ENCODE results near the gene TMEM121B.
"Not testable (repeated sequence)": the region's sequence is repeated elsewhere in the genome, so short reads cannot be mapped to it uniquely, and the experiment has no call there.

TMEM121B gene

GRCh38 chr22:17121233-17122195 lies at the start of gene TMEM121B:
Gene TMEM121B (minus strand): TSS chr22:17121360. CDS start chr22:17121127, 233 bp downstream.
- DNase-seq: peak; percentile 4

DNA sequence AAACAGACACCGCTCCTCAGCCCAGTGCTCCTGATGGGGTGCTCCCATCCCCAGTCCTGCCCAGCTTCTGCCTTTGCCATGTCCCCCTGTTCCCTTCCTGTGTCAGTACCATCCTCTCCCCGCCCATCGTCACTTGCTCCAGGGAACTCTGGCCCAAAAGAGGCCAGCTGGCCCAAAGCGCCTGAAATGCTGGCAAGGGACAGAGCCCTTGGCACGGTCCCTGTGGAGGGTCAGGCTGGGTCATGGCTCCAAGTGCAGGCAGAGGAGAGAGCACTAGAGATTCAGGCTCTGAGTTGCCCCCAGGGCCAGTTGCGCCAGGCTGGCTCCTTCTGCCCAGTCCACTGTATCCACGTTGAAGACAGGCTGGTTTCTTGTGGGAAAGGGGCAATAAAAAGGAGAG lies 46.3 kb upstream of the TMEM121B start:
- DNase-seq: no peak

GRCh38 chr22:17164392-17165024 lies 43.3 kb upstream of the TMEM121B start:
- DNase-seq: no peak

DNA sequence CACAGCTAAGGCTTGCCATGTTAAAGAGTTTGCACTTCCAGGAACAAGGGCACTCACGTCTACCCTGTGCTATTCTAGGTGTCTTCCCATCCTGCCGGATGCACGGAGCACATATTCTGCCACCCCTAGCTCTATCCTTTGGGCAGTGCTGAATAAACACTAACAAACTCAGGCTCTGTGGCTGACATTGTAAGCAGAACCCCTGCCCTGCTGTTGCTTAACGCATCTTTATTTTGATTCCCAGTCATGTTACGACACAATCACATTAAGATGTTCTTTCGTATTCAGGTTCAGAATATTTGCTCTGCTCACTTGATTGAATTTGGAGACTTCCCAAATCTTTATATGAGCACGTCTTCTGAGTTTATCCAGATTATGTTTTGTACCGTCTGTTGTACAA lies 41.6 kb upstream of the TMEM121B start:
- no peak for DNase-seq

GRCh38 chr22:17161991-17162390 lies 40.8 kb upstream of the TMEM121B start:
- DNase-seq: no peak

DNA sequence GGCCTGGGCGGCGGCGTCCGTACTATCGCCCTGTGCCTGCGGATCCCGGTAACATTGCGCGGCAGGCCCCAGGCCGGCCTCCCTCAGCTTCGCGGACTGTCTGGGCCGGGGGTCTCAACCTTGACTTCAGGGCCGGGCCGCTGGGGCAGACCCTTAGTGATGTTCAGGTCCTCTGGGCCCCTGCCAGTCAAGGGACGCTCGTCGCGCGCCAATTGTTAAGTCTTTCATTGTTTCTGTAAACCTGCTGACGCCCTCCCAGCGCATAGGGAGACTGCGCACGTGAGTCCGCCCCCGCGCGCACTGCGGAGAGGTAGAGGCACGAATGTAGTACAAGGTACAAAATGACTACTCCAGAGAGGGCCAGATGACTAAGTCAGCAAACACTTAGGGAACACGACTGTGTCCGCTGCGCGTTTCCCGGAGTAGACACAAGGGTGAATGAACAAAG lies 38.4 kb upstream of the TMEM121B start:
- peak; percentile 57 for DNase-seq

GRCh38 chr22:17158568-17159503 lies 37.7 kb upstream of the TMEM121B start, which contains the start of gene HDHD5:
Gene HDHD5 (minus strand): TSS chr22:17159277. CDS start chr22:17159251, 26 bp downstream.
- peak; percentile 88 for DNase-seq

GRCh38 chr22:17158176-17158567 lies 37.0 kb upstream of the TMEM121B start:
- DNase-seq: no peak

GRCh38 chr22:17157714-17158113 lies 36.6 kb upstream of the TMEM121B start:
- no peak for DNase-seq

GRCh38 chr22:17155941-17156340 lies 34.8 kb upstream of the TMEM121B start:
- DNase-seq: no peak

GRCh38 chr22:17152971-17153370 lies 31.8 kb upstream of the TMEM121B start:
- DNase-seq: no peak

GRCh38 chr22:17152340-17152739 lies 31.2 kb upstream of the TMEM121B start:
- DNase-seq: no peak

- DNase-seq: no peak
These were observed 28.1 kb upstream of the TMEM121B start for GRCh38 chr22:17149076-17149815.

GRCh38 chr22:17147458-17147857 lies 26.3 kb upstream of the TMEM121B start:
- not testable (repeated sequence) for DNase-seq

DNA sequence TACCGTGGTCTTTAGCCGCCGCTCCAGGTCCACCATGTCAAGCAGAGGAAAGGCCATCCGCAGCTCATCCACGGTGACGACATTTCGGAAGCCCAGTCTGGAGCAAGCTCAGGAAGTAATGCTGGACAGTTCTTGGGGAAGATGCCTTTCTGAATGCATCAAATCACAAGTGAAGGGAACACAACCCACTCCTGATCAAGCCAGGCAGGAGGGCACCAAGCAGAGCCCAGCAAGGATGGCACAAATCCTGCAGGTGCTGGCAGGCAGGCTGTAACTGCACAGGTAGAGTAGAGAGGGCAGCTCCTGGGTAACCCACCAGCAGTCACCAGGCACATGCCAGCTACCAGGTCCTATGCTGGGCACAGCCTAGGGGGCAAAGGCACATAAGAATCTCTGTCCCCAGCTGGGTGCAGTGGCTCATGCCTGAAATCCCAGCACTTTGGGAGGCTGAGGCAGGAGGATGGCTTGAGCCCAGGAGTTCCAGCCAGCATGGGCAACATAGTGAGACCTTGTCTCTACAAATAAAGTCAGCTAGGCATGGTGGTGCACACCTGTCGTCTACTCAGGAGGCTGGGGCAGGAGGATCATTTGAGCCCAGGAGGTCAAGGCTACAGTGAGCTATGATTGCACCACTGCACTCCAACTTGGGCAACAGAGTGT lies 24.0 kb upstream of the TMEM121B start:
- DNase-seq: no peak

- no peak for DNase-seq
These were observed 22.7 kb upstream of the TMEM121B start for GRCh38 chr22:17143826-17144225.

- DNase-seq: no peak
These were observed 21.9 kb upstream of the TMEM121B start for GRCh38 chr22:17143101-17143500.

DNA sequence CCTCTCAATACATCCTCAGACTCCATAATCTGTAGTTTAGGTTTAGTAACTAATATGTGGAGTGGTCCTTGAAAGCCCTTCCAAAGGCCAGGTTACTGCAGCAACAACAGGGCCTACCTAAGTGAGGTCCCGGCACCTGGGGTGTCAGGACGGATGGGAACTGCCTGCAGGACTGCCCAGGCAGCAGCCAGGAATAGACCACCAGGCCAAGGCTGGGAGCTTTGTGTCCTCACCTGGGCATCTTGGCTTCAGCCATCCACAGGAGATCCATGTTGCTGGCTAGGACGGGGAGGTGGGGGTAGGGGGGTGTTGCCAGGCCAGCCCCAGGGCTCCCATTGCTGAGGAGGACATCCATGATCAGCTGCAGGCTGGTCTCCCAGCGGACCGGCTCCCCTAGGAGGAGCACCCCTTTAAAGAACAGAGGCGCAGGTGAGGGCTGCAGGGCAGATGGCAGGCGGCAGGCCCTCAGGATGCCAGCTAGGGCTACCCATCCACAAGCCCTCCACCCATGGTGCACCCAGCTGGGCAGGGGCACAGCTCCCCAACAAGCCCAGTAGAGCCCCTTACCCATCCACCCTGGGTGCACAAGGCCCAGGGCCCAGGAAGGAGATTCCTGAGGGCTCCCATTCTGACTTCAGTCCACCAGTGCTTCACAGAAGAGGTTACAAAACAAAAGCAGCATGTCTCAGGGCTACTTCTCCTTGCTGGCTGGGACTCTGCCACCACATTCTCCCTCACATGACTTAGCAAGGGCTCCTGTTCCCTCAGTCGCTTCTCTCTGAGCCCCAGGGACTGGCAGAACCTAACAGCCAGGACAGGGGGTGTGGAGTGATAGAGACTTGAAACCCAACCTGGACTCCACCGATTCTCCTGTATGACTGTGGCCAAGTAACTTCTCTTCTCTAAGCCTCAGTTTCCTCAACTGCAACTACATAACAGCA lies 19.9 kb upstream of the TMEM121B start:
- DNase-seq: no peak

- no peak for DNase-seq
These were observed 18.9 kb upstream of the TMEM121B start for GRCh38 chr22:17140022-17140421.

DNA sequence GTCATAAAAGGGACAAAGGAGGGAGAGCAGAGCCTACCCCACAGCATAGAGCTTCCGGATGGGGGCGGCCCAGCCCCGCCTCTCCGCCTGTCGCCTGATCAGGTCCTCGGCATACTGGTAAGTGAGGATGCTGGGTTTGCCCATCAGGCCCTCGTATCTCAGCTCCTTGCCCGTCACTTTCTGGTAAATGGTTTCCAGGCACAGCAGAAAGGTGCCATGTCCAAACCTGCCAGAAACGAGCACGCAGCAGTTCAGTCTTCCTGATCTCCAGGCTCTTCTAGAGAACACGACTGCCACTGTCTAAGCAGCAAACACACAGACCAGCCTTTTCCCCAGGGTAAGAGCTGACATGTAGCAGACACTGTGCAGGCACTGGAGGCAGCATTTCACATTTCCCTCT lies 17.4 kb upstream of the TMEM121B start:
- no peak for DNase-seq
